ENCODE results near the gene TMEM235.
"Not testable (repeated sequence)": the region's sequence is repeated elsewhere in the genome, so short reads cannot be mapped to it uniquely, and the experiment has no call there.

TMEM235 gene

DNA sequence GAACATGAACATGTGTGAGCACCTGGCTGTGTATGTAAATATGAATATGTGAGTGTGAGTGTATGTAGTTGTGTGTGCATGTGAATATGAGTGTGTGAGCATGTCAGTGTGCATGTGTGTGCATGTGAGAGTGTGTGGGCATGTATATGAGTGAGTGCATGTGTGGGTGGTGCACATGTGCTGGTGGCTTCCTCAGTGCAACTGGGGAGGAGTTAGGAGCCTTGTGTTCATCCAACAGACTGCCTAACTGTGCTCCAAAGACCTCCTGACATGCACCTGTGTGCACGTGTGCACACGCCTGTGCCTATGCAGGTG lies 1.4 kb downstream of the TMEM235 start:
- Histone ChIP-seq H3K27ac (no peak overlapping the region), H3K27me3 (replicated peaks) (peaks cover 23% of the 10 kb centered on the region), H3K4me3 (ENCODE audit: low read depth, low read length) (no peak overlapping the region), H3K36me3 (replicated peaks) (no peaks in the 10 kb centered on the region)
- no peak for DNase-seq
- TF ChIP-seq, protein P1, sequence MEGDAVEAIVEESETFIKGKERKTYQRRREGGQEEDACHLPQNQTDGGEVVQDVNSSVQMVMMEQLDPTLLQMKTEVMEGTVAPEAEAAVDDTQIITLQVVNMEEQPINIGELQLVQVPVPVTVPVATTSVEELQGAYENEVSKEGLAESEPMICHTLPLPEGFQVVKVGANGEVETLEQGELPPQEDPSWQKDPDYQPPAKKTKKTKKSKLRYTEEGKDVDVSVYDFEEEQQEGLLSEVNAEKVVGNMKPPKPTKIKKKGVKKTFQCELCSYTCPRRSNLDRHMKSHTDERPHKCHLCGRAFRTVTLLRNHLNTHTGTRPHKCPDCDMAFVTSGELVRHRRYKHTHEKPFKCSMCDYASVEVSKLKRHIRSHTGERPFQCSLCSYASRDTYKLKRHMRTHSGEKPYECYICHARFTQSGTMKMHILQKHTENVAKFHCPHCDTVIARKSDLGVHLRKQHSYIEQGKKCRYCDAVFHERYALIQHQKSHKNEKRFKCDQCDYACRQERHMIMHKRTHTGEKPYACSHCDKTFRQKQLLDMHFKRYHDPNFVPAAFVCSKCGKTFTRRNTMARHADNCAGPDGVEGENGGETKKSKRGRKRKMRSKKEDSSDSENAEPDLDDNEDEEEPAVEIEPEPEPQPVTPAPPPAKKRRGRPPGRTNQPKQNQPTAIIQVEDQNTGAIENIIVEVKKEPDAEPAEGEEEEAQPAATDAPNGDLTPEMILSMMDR (IDR thresholded peaks at IDR 0.05; ENCODE audit: low read depth, low read length, missing control alignments): no peak
- in situ Hi-C loops (cut with HindIII; ENCODE audit: low pct_ligation_motif_present, low sequenced_read_pairs): no loop called here

DNA sequence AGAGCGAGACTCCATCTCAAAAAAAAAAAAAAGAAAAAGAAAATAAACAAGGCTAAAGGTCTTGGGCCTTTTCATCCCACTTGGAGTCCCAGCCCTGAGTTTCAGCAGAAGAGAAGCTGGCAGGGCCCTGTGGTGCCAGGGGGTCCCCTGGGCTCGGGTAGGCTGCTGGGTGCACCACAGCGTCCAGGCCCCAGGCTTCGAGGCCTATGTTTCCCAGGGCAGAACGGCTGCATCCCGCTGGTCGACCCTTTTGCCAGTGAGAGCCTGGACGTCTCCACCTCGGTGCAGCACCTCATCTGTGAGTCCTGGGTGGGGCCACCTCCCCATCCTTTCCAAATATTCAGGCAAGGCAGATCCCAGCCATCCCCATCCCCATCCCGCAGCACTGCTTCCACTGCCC lies 2.2 kb downstream of the TMEM235 start:
- Histone ChIP-seq H3K4me3 (ENCODE audit: low read depth, low read length) (no peak overlapping the region), H3K27ac (no peak overlapping the region), H3K27me3 (replicated peaks) (peaks cover 23% of the 10 kb centered on the region), H3K36me3 (replicated peaks) (no peaks in the 10 kb centered on the region)
- DNase-seq: no peak
- TF ChIP-seq, protein P1 (IDR thresholded peaks at IDR 0.05; ENCODE audit: low read depth, low read length, missing control alignments): no peak
- in situ Hi-C loops (cut with HindIII; ENCODE audit: low pct_ligation_motif_present, low sequenced_read_pairs): no loop called here

DNA sequence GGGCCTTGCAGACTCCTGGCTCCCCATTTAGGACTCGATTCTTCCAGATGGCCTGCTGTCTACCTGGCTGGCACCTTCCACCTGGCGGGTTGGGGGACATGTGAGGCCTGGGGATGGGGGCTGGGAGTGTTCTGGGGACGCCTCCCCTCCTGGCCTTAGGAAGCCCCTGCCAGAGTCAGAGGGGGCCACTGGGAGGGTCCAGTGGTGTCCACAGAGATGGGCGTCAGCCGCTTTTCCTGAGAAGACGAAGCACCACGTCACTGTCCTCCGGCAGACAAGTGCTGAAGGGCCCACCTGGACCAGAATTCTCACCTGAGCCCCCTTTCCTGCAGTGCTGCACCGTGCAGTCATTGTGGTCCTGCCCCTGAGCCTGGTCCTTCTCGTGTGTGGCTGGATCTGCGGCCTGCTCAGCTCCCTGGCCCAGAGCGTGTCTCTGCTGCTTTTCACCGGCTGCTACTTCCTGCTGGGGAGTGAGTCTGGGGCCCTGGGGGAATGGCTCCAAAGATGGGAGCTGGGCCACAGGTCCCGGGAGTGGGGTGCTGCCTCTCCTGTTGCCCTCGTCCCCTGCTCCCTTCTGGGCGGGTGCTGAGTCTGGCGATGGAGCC lies 2.9 kb downstream of the TMEM235 start:
- DNase-seq: no peak
- H3K27me3 ChIP-seq (replicated peaks): peaks cover 23% of the 10 kb centered on the region
- TF ChIP-seq, protein P1 (IDR thresholded peaks at IDR 0.05; ENCODE audit: low read depth, low read length, missing control alignments): no peak
- in situ Hi-C loops (cut with HindIII; ENCODE audit: low pct_ligation_motif_present, low sequenced_read_pairs): no loop called here
- no peak overlapping the region for H3K4me3 ChIP-seq (ENCODE audit: low read depth, low read length)
- H3K27ac ChIP-seq: no peak overlapping the region
- H3K36me3 ChIP-seq (replicated peaks): no peaks in the 10 kb centered on the region

DNA sequence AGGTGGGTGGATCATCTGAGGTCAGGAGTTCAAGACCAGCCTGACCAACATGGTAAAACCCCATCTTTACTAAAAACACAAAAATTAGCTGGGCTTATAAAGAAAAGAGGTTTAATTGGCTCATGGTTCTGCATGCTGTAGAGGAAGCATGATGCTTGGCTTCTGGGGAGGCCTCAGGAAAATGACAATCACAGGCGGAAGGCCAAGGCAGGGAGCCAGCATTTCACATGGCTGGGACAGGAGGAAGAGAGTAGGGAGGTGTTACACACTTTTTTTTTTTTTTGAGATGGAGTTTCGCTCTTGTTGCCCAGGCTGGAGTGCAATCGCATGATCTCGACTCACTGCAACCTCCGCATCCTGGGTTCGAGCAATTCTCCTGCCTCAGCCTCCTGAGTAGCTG lies 3.6 kb downstream of the TMEM235 start:
- H3K4me3 ChIP-seq (ENCODE audit: low read depth, low read length); H3K27ac ChIP-seq; DNase-seq; H3K36me3 ChIP-seq (replicated peaks); in situ Hi-C loops (cut with HindIII; ENCODE audit: low pct_ligation_motif_present, low sequenced_read_pairs): not testable (repeated sequence)
- peaks cover 21% of the 10 kb centered on the region for H3K27me3 ChIP-seq (replicated peaks)

DNA sequence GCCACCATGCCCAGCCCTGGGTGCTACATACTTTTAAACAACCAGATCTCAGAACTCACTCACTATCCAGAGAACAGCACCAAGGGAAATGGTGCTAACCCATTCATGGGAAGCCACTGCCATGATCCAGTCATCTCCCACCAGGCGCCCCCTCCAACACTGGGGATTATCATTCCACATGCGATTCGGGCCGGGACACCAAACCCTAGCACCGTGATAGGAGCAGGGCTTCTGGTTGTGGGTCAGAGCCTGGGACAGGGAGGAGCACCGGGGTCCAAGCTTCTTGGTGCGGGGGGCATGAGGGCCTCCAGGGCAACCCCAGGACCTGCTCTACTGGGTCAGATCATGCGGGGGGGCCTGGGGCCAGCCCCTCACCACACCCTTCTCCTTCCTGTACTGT lies 4.5 kb downstream of the TMEM235 start:
- in situ Hi-C loops (cut with HindIII; ENCODE audit: low pct_ligation_motif_present, low sequenced_read_pairs): no loop called here
- TF ChIP-seq, protein P1 (IDR thresholded peaks at IDR 0.05; ENCODE audit: low read depth, low read length, missing control alignments): no peak
- no peaks in the 10 kb centered on the region for H3K36me3 ChIP-seq (replicated peaks)

DNA sequence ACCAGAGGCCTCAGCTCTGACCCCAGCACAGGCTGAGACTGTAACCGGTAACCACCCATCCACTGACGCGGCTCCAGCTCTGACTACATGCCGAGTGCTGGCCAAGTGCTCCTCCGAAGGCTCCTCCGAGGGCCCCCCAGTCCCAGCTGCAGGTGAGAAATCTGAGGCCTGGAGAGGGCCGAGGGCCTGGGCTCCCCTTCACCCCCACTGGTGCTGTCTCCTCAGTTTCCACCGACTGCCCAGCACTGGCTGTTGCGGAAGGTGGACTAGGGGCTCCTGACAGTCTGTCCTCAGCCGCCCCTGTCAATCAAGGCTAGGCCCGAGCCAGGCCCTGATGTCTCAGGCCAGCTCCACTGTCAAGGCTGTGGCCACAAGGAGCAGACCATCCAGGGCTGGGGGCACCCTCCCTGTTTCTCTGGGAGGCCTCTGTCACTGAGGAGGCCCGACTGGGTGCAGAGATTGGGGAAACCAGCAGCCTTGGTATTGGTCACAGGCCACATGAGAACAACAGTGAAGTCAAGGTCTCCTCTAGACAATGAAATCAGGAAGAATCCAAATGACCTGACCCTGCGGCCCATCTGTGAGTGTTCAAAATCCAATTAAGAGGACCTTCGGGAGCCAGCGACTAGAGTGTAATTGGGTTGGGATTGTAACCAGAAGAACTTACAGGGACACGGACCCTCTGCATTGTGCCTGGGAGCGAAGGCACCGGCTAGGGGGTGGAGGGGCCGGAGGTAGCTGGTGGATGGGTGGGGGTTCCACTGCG lies 5.1 kb downstream of the TMEM235 start:
- Histone ChIP-seq H3K4me3 (ENCODE audit: low read depth, low read length) (no peak overlapping the region), H3K36me3 (replicated peaks) (no peaks in the 10 kb centered on the region), H3K27me3 (replicated peaks) (peaks cover 7% of the 10 kb centered on the region), H3K27ac (no peak overlapping the region)
- DNase-seq: no peak
- in situ Hi-C loops (cut with HindIII; ENCODE audit: low pct_ligation_motif_present, low sequenced_read_pairs): no loop called here
- TF ChIP-seq, protein P1 (IDR thresholded peaks at IDR 0.05; ENCODE audit: low read depth, low read length, missing control alignments): no peak

More for the DNA sequence above, 4.5 kb downstream of the TMEM235 start:
- no peak overlapping the region for H3K4me3 ChIP-seq (ENCODE audit: low read depth, low read length)
- H3K27me3 ChIP-seq (replicated peaks): peaks cover 13% of the 10 kb centered on the region
- H3K27ac ChIP-seq: no peak overlapping the region
- no peak for DNase-seq

Measured in brain microvascular endothelial cell (primary cell).